AML-193 (cell line): Measurements from ENCODE around the gene HACD3.

Experiments used
- DNase-seq, 2 experiments: peaks; one replicate each; lab custom pipeline; 2025; lab: John Stamatoyannopoulos, UW

HACD3 gene

GRCh38 chr15:65530318-65531111, at the start of gene HACD3:
TSS of gene HACD3 (plus strand) at chr15:65530463. CDS start at chr15:65530632, 169 bp downstream.
- DNase-seq: peak; percentile 69 to 78

- DNase-seq: no peak
These were observed 45.4 kb upstream of the HACD3 start for GRCh38 chr15:65484876-65485275.

GRCh38 chr15:65494076-65494475, 36.2 kb upstream of the HACD3 start:
- no peak for DNase-seq

- DNase-seq: no peak
These were observed 20.9 kb upstream of the HACD3 start for GRCh38 chr15:65509321-65509720.

GRCh38 chr15:65512189-65512588, 18.1 kb upstream of the HACD3 start:
- DNase-seq: no peak

GRCh38 chr15:65512807-65513416, 17.4 kb upstream of the HACD3 start:
- no peak for DNase-seq

- peak; percentile 79 to 85 for DNase-seq
These were observed 13.0 kb upstream of the HACD3 start, which contains the start of gene DPP8 for GRCh38 chr15:65516997-65517865. TSS of gene DPP8 (minus strand) at chr15:65517689. CDS start at chr15:65512553, 5,136 bp downstream.

GRCh38 chr15:65517866-65518207, 12.4 kb upstream of the HACD3 start:
- DNase-seq: no peak

- DNase-seq: no peak
These were observed 11.5 kb upstream of the HACD3 start for GRCh38 chr15:65518633-65519285.

- DNase-seq: no peak
These were observed 8.9 kb upstream of the HACD3 start for GRCh38 chr15:65521350-65521749.

- DNase-seq: no peak
These were observed 6.0 kb upstream of the HACD3 start for GRCh38 chr15:65524226-65524625.

- no peak for DNase-seq
These were observed 4.6 kb upstream of the HACD3 start for GRCh38 chr15:65525622-65526021.

- DNase-seq: no peak
These were observed 1.7 kb upstream of the HACD3 start for GRCh38 chr15:65528461-65529060.

GRCh38 chr15:65529762-65530317, 423 bp upstream of the HACD3 start:
- DNase-seq: no peak

GRCh38 chr15:65532738-65533051, 2.4 kb downstream of the HACD3 start:
- no peak for DNase-seq

- no peak for DNase-seq
These were observed 2.9 kb downstream of the HACD3 start for GRCh38 chr15:65533057-65533756.

GRCh38 chr15:65535192-65535591, 4.9 kb downstream of the HACD3 start:
- no peak for DNase-seq

- no peak for DNase-seq
These were observed 10.1 kb downstream of the HACD3 start for GRCh38 chr15:65540314-65540713.

- DNase-seq: no peak
These were observed 11.1 kb downstream of the HACD3 start for GRCh38 chr15:65541231-65541820.

GRCh38 chr15:65547841-65548240, 17.6 kb downstream of the HACD3 start:
- DNase-seq: no peak
